OCI-M2 (cell line): ENCODE data around the gene PDE9A.
"Not testable (repeated sequence)": the region's sequence is repeated elsewhere in the genome, so short reads cannot be mapped to it uniquely, and the experiment has no call there.

Experiments
- DNase-seq: peaks from one replicate; lab custom pipeline; 2025; ENCODE audit not compliant: unreplicated experiment; lab: John Stamatoyannopoulos, UW

PDE9A gene

DNA sequence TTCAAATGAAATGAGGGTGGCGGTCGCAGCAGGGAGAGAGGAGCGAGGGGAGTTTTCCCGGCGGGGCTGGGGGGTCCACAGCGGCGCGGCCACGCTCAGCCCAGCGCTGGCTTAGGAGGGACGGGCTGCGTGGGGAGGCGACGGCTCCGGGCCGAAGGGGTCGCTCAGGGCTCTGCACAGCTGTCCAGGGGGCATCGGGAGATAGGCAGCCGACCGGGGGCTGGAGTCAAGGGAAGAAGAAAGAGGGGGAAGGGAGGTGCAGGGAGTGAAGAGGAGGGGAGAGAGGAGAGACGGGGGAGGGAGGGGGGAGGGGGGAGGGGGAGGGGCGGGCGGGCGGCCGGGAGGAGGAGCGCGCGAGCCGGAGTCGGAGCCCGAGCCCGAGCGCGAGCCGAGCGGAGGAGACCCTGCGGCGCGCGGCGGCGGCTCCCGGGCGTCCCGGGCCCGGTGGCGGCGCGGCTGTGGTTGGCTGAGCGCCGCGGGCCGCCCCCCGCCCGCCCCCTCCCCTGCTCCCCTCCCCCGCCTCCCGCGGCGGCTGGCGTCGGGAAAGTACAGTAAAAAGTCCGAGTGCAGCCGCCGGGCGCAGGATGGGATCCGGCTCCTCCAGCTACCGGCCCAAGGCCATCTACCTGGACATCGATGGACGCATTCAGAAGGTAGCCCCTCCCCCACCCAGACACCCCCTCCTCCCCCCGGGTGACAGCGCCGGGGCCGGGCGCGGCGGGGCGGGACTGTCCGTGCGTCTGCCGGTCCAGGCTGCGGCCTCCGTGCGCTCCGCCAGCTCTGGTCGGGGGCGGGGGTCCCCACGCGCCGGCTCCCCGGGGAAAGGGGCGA lies at the start of gene PDE9A:
PDE9A (plus strand) TSS at position 391 of the 831 bp plus-strand sequence; CDS start at position 585, 194 bp downstream.
- no peak for DNase-seq

DNA sequence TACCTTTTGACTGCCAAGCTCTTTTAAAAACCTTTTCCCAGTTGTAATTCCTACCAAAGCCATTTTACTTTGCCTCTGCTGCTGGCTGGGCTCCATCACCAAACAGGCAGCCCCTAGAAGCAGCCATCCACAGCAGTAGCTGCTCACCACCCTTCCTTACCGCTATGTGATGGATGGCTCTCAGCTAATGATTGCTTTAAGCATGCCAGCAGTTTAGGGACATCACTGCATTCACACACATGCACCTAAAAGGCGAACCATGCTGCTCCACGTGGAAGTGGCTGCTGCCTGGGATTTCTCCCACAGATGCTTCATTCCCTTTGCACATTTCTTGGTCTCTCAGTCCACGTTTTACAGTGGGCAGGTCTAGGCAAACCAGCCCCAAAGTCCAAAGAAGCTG lies 46.3 kb upstream of the PDE9A start:
- DNase-seq, result no peak

DNA sequence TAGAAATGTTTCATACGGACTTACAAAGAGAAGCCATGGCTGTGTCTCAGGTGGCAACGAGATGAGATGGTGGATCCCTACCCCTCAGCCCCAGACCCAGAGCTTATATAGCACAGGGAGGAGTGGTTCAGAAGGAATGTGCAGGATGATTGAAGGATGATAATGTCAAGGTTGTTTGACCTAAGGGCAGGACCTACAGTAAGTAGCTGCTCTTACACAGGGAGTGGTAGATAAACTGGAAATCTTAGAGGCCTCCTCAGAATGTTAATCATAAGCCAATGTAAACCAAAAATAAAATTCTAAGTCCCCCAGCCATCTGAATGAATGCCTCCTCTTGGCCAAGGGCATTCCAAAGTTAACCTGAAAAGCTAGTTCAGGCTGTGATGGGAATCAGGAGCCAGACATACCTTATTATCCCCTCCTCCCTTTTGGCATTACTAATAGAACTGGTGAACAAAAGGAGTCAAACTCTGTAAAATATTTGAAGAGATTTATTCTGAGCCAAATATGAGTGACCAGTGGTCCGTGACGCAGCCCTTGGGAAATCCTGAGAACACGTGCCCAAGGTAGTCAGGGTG lies 45.8 kb upstream of the PDE9A start:
- no peak for DNase-seq

DNA sequence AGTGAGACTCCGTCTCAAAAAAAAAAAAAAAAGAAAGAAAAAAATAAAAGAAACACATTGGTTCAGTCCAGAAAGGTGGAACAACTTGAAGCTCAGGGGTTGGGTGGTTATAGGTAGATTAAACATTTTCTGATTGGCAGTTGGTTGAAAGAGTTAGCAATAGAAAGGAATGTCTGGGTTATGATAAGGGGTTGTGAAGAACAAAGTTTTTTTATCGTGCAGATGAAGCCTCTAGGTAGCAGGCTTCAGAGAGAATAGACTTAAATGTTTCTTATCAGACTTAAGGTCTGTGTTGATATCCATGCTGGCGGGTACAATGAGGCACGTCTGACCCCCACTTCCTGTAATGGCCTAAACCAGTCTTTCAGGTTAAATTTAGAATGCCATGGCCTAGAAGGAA lies 45.0 kb upstream of the PDE9A start:
- DNase-seq, result no peak

- DNase-seq, result no peak
These were observed 43.6 kb upstream of the PDE9A start for GRCh38 chr21:42609811-42610210.

DNA sequence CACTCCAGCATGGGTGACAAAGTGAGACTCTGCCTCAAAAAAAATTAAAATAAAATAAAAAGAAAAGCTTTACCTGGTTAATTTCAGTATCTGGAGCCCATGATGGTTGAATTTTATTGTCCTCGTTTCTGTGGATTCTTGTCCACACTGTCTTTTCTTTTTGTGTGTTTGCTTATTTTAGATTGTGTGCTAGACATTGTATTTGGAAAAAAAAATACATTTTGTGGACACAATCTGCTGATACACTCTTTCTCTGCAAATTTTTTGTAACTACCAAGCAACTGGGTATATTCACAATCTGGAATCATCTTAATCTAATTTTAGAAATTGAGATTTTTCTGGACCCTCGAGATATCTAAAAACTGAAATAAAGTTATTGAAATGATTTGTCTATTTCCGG lies 41.6 kb upstream of the PDE9A start:
- DNase-seq, result no peak

DNA sequence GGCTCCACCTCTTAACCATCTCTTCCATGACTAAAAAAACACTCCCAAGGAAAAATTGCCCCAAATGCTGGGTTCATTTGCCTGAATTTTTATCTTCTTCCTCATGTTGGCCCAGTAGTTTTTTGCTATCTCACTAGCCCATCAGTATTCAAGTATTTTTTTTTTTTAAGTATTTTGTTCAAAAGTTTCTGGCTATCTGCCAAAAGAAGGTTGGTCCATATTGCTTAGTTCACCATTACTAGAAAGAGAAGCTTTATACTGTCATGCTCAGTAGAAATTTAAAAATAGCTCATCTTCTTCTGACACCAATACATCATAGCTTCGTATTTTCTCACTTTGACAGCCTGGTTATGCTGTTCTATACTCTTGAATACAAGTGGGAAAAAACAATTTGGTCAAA lies 41.0 kb upstream of the PDE9A start:
- no peak for DNase-seq

GRCh38 chr21:42613756-42614155 lies 39.7 kb upstream of the PDE9A start:
- DNase-seq, result no peak

DNA sequence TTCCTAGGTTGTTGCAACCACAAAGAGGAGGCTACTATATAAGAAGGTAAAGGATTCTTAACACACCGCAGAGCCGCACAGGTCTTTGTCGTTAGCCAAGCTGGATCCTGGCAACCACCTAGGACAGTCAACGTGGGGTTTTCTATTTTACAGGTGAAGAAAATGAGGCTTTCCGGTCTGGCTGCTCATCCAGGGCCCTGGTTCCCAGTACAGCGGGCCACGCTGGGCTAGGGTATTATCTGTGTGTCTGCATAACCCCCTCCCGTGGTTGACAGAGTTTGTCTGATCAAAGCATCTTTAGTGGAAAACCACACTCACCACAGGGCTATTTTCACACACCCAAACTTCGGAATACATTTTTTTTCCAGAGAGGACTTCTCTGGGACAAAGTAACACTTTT lies 39.0 kb upstream of the PDE9A start:
- DNase-seq, result no peak

GRCh38 chr21:42614811-42615351 lies 38.5 kb upstream of the PDE9A start:
- no peak for DNase-seq

DNA sequence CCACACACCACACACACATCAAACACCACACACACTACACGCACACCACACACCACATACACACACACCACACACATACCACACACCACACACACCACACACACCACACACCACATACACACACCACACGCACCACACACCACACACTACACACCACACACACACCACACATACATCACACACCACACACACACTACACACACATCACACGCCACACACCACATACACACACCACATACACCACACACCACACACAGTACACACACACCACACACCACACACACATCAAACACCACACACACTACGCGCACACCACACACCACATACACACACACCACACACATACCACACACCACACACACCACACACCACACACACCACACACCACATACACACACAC lies 38.0 kb upstream of the PDE9A start:
- not testable (repeated sequence) for DNase-seq

- DNase-seq, result no peak
These were observed 37.5 kb upstream of the PDE9A start for GRCh38 chr21:42615924-42616323.

DNA sequence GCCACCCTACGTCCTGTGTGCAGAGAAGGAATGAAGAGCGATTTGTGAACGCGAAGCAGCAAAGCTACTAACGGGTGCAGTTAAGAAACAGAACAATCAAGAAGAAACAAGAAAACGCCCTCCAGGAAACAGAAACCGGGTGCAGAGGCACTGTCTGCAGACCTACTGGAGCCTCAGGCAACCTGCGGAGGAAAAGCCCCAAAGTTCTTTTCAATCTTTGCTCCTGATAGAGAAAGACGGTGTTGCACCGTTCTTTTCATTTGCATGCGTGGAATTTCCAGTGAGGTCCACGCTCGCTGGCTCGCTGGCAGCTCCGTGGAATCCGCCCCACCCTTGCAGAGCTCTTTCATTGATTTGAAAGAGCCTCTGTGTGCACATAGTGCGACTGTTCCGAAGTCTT lies 37.0 kb upstream of the PDE9A start:
- no peak for DNase-seq

DNA sequence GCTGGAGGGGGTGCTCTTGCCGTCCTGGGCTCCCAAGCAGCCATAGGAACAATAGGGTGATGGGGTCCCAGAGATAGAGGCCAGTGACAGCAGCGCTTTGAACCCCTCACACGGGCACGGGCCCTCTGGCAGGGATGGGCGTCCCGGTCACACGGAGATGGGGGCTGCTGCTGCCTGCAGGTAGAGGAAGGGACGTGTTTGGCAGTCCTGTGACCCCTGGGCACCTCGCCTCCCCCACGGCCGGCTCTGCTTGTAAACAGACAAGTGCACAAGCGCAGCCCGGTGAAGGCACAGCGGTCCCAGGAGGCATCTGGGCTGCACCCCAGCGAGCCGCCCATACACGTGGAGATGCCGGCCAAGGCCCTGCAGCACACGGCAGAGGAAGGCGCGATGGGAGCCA lies 36.5 kb upstream of the PDE9A start:
- no peak for DNase-seq

DNA sequence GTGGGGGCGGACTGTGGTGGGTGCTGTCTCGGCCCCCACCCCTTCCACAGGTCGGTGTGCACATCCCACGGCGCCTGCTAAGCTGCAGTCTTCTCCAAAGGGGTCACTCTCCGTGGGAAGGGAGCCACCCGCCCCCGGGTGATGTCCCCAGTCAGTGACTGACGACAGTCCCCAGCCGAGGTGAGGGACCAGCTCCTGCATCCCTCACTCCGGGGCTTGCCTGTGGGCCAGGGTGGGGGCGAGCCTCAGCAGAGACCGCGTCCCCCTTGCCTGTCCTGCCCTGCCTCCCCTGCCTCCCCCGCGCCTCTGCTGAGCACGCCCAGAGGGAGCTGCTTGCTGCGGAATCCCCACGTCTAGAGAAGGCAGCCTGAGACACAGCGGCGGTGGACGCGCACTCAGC lies 35.9 kb upstream of the PDE9A start:
- no peak for DNase-seq

DNA sequence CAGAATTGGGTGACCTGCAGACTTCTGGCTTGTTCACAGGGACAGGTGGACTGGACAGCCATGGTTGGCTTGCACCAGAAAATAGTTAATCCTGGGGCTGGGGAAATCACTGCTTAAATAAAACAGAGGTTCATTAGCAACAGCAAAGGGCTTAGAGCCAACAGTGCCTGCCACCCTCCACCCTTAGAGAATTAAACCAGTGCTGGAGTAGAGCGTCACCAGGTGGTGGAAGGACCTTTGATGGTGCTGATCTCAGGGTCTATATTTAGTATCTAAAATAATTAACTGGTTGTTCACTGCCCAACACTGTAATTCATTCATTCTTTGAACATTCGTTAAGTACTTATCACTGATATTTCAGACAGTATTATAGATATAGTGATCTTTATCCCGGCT lies 34.7 kb upstream of the PDE9A start:
- DNase-seq, result no peak

DNA sequence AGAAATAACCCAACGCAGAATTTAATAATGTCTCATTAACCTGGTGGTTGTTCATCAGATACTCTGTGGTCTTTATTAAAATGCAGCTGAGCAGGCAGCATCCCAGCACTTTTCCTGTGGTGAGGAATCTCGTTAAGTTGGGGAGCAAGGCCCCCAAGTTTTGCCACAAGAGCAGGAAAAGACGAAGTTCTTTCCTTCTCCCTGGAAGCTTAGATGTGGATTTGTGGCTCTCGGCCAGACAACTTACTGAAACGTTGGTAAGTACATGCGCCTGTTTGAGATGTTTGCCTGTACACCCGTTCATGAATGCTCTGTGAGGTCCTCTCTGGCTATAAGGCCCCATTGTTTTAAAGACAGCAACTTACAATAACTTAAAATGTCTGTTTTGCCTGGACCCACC lies 34.3 kb upstream of the PDE9A start:
- DNase-seq, result no peak

DNA sequence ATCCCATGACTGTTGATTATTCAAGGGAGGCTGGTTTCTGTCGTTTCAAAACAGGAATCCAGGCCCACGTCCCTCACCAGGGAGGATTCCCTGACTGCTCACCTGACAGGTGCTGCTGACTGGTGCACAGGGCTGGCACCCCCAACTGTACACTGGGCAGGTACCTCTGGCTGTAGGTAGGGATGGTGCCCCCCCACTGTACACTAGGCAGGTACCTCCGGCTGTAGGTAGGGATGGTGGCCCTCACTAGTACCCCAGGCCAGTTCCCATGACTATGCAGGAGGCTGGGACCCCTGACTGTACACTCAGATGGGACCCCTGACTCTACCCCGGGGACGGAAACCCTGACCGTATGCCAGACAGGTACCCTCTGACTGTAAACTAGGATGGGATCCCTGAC lies 33.6 kb upstream of the PDE9A start:
- no peak for DNase-seq

GRCh38 chr21:42621166-42621818 lies 32.1 kb upstream of the PDE9A start:
- DNase-seq, result no peak

- no peak for DNase-seq
These were observed 31.6 kb upstream of the PDE9A start for GRCh38 chr21:42621819-42622177.

GRCh38 chr21:42622284-42622683 lies 31.1 kb upstream of the PDE9A start:
- DNase-seq, result no peak

- DNase-seq, result no peak
These were observed 29.7 kb upstream of the PDE9A start for GRCh38 chr21:42623694-42624093.
